GM12878 (cell line): Measurements from ENCODE around the gene PPP1R37. TPM values are rescaled to one million over a fixed set of nuclear protein-coding genes. Genes with fewer than 3 reads are reported as not detected.
A peak's percentile ranks its signal among the peaks of the same experiment; 100 is the strongest.

Experiments
- ATAC-seq: fragments of 200-7000 bp; cut with Tn5 transposase; 3 replicates; pipeline ENCODE4 v1.9.1; 2020; ENCODE audit warnings: mild to moderate bottlenecking, moderate library complexity
- BruUV-seq: library from RNA; stranded (reverse); fragments of 400-500 nt; replicated peaks from 2 replicates; lab custom pipeline; 2021; lab: Mats Ljungman, UMichigan
- CTCF ChIA-PET: fragments of 300-600 bp; sonication (Branson Sonifier 250); formaldehyde crosslinking; extraction: SDS; loops from one replicate; lab custom pipeline; 2021; ENCODE audit warnings: inconsistent platforms; lab: Yijun Ruan, JAX
- POLR2A ChIA-PET: fragments of 350-600 bp; formaldehyde crosslinking; extraction: SDS; loops from one replicate; lab custom pipeline; 2021; ENCODE audit warnings: inconsistent platforms; lab: Charles Lee
- RAD21 ChIA-PET: fragments of 300-600 bp; sonication (Branson Sonifier 250); formaldehyde crosslinking; loops from one replicate; lab custom pipeline; 2023; ENCODE audit warnings: antibody characterized with exemption; ENCODE audit not compliant: unreplicated experiment; lab: Charles Lee
- SMC1A ChIA-PET: fragments of 300-600 bp; sonication (Branson Sonifier 250); formaldehyde crosslinking; loops from one replicate; lab custom pipeline; 2023; ENCODE audit not compliant: unreplicated experiment, uncharacterized antibody; lab: Charles Lee
- DNase-seq: peaks from one replicate; pipeline ENCODE4 v3.0.0-alpha.2; 2011; ENCODE audit warnings: low read depth, low spot score
- FAIRE-seq: peaks from 3 replicates; lab custom pipeline; 2011; peaks lifted over from hg19 to GRCh38; lab: Jason Lieb, UNC
- H2AFZ ChIP-seq: 2 replicates; pipeline ENCODE4 v1.6.0; 2011; ENCODE audit warnings: low read depth, low read length, control low read depth; ENCODE audit not compliant: control insufficient read depth
- H3K27ac ChIP-seq: 2 replicates; pipeline ENCODE4 v1.5.1; 2011; ENCODE audit warnings: control low read depth; ENCODE audit not compliant: control insufficient read depth, insufficient read depth
- H3K27me3 ChIP-seq, 2 experiments: replicated peaks in 1 of 2; 2 replicates each; pipeline versions ENCODE4 v1.6.0 to v1.6.1; 2011; ENCODE audit warnings: low read length in 1 of 2; ENCODE audit not compliant: control insufficient read depth in 2 of 2, insufficient read depth in 2 of 2
- H3K36me3 ChIP-seq, 2 experiments: 2 replicates each; pipeline ENCODE4 v1.5.1; 2011; ENCODE audit warnings: low read length in 1 of 2; ENCODE audit not compliant: control insufficient read depth in 2 of 2, insufficient read depth in 2 of 2
- H3K4me1 ChIP-seq: 2 replicates; pipeline ENCODE4 v1.6.1; 2011; ENCODE audit warnings: mild to moderate bottlenecking, low read length, moderate library complexity, mixed read lengths; ENCODE audit not compliant: control insufficient read depth, insufficient read depth
- H3K4me2 ChIP-seq: 2 replicates; pipeline ENCODE4 v1.6.0; 2011; ENCODE audit warnings: control low read depth; ENCODE audit not compliant: control insufficient read depth, insufficient read depth
- H3K4me3 ChIP-seq: fragments of 200-600 bp; sonication (generic); 2 replicates; pipeline ENCODE4 v1.5.1; 2016
- H3K79me2 ChIP-seq: 2 replicates; pipeline ENCODE4 v1.6.0; 2011; ENCODE audit warnings: low read length; ENCODE audit not compliant: control insufficient read depth, insufficient read depth
- H3K9ac ChIP-seq: 2 replicates; pipeline ENCODE4 v1.8.0; 2011; ENCODE audit warnings: low read length, control low read depth, mixed read lengths; ENCODE audit not compliant: control insufficient read depth, insufficient read depth
- H3K9me3 ChIP-seq: replicated peaks from 3 replicates; pipeline ENCODE4 v1.5.1; 2011; ENCODE audit warnings: mild to moderate bottlenecking, low read length; ENCODE audit not compliant: control insufficient read depth, insufficient read depth
- H4K20me1 ChIP-seq: 2 replicates; pipeline ENCODE4 v1.6.0; 2011; ENCODE audit not compliant: control insufficient read depth, insufficient read depth
- ATF7 ChIP-seq: fragments of 450-650 bp; IDR thresholded peaks from 2 replicates; pipeline ENCODE4 v1.6.1; 2016; ENCODE audit warnings: low read depth, mild to moderate bottlenecking
- GABPA ChIP-seq: IDR thresholded peaks from 2 replicates; pipeline ENCODE4 v1.6.1; 2014; ENCODE audit warnings: antibody characterized with exemption, low read depth, mild to moderate bottlenecking, inconsistent platforms
- HDAC6 ChIP-seq: fragments of 200-600 bp; sonication (generic); IDR thresholded peaks from one replicate; pipeline ENCODE4 v1.8.0; 2017; ENCODE audit warnings: antibody characterized with exemption; ENCODE audit not compliant: unreplicated experiment
- NR2C2 ChIP-seq: IDR thresholded peaks from 2 replicates; pipeline ENCODE4 v1.6.1; 2011; ENCODE audit warnings: borderline replicate concordance, low read depth; ENCODE audit not compliant: control insufficient read depth, insufficient read length
- POLR2A ChIP-seq: IDR thresholded peaks from 2 replicates; pipeline ENCODE4 v1.6.1; 2011; ENCODE audit warnings: low read depth, mild to moderate bottlenecking, low read length
- RAD51 ChIP-seq: fragments of 450-650 bp; IDR thresholded peaks from 2 replicates; pipeline ENCODE4 v1.6.1; 2016; ENCODE audit warnings: moderate library complexity, mild to moderate bottlenecking, inconsistent platforms
- SKIL ChIP-seq: fragments of 450-650 bp; IDR thresholded peaks from 2 replicates; pipeline ENCODE4 v1.6.1; 2017; ENCODE audit warnings: mild to moderate bottlenecking, low read depth, inconsistent platforms; ENCODE audit not compliant: poor library complexity, severe bottlenecking
- WGBS: methylation state at CpG from one replicate; pipeline ENCODE4 v1.1.6; 2016; ENCODE audit warnings: low lambda C conversion rate; ENCODE audit not compliant: insufficient replicate concordance, insufficient coverage; ENCODE audit errors: missing lambda C conversion rate; 5-methylcytosine and 5-hydroxymethylcytosine counted together
- in situ Hi-C: fragments of 300-500 bp; cut with MboI; formaldehyde crosslinking; loops from 9 replicates; pipeline ENCODE4 v1.14.3; 2018; ENCODE audit warnings: mixed read lengths
- intact Hi-C: fragments of 100-400 bp; cut with micrococcal nuclease; formaldehyde crosslinking; loops from one replicate; pipeline ENCODE4 v1.14.2; 2022; ENCODE audit not compliant: unreplicated experiment
- polyA plus RNA-seq, 11 experiments: library from polyadenylated mRNA; depleted of rRNA in 4 of 11; unstranded in 6 of 11; stranded (reverse) in 5 of 11; fragments of >200 nt; fragmentation: Nextera tagmentation in 4 of 11; fragmentation: Illumina TruSeq in 1 of 11; extraction: Ambion mirVana in 4 of 11; extraction: Trizol in 1 of 11; gene quantifications; 1 replicate in 1 of 11; 2 replicates in 10 of 11; pipeline versions ENCODE4 v1.2.1 to v1.2.3, GENCODE V29; 2011 to 2016; ENCODE audit warnings: inconsistent platforms in 2 of 11, missing spikeins in 2 of 11, low read depth in 1 of 11
- total RNA-seq, 4 experiments: library from RNA; depleted of rRNA in 3 of 4; stranded (reverse); fragments of >200 nt in 3 of 4; fragmentation: Illumina TruSeq in 1 of 4; extraction: Trizol in 1 of 4; gene quantifications; 2 replicates each; pipeline versions ENCODE4 v1.2.1 to v1.2.3, GENCODE V29; 2013 to 2021

Gene PPP1R37
- total and polyA plus RNA-seq, 10 of the 15 experiments (the other 5 are each of a cell fraction or from before 2014, with no cell fraction given) = 0.09 to 21.3 (median 5.1) TPM; not detected in 1

DNA sequence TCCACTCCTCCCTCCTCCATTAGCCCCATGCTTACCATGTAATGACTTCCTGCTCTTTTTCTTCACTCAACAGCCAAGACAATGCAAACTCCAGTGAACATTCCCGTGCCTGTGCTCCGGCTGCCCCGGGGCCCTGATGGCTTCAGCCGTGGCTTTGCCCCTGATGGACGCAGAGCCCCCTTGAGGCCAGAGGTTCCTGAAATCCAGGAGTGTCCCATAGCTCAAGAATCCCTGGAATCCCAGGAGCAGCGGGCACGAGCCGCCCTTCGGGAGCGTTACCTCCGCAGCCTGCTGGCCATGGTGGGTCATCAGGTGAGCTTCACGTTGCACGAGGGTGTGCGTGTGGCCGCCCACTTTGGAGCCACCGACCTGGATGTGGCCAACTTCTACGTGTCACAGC, 2.9 kb upstream of the PPP1R37 start:
- SMC1A ChIA-PET = interaction anchor here (1.7 to 1.8 kb wide), 3 partner anchors 10 to 88 kb away, joined by 4 to 7 read pairs (median 6); partner anchors contain the start of gene BLOC1S3
- Histone ChIP-seq H3K27me3 (no peaks in the 10 kb centered on the region), H3K36me3 (peaks cover 8 to 15% of the 10 kb centered on the region in 2 experiments), H3K9me3 (peaks cover 2% of the 10 kb centered on the region; the same call in 2 of the 3 replicates), H3K9ac (no peak overlapping the region), H3K4me3 (no peak overlapping the region), H3K4me1 (peaks cover 9% of the 10 kb centered on the region), H3K79me2 (peaks cover 29% of the 10 kb centered on the region), H3K4me2 (no peak overlapping the region), H2AFZ (no peak overlapping the region), H3K27ac (no peak overlapping the region), H4K20me1 (no peaks in the 10 kb centered on the region)
- 96% methylated on average over 17 of the region's 17 CpGs for WGBS
- CTCF ChIA-PET = interaction anchor here (0.7 to 3.1 kb wide), 3 partner anchors 10 to 410 kb away, joined by 3 to 12 read pairs (median 4); no protein-coding TSS in a partner anchor
- ATAC-seq (no peak), DNase-seq (no peak), FAIRE-seq (no peak)
- TF ChIP-seq NR2C2 (no peak), SKIL (no peak), POLR2A (peak; percentile 17; the same call in 1 of the 2 replicates), GABPA (no peak), HDAC6 (no peak), RAD51 (no peak), ATF7 (no peak)
- BruUV-seq = no TSS peak
- RAD21 ChIA-PET = no interaction called here
- intact Hi-C loops (loop anchor here (5.0 to 10.0 kb wide), 3 partner anchors 87 to 395 kb away; partner anchors contain the start of genes BLOC1S3 and TRAPPC6A), in situ Hi-C loops (no loop called here)
- POLR2A ChIA-PET = interaction anchor here (1.8 kb wide), 1 partner anchor 15 kb away, joined by 4 read pairs; no protein-coding TSS in a partner anchor
